GM12878 (cell line): Measurements from ENCODE around the gene ADAMTS17. TPM values are rescaled to one million over a fixed set of nuclear protein-coding genes. Genes with fewer than 3 reads are reported as not detected.

Source experiments
- ATAC-seq: fragments of 200-7000 bp; cut with Tn5 transposase; 3 replicates; pipeline ENCODE4 v1.9.1; 2020; ENCODE audit warnings: mild to moderate bottlenecking, moderate library complexity
- BruUV-seq: library from RNA; stranded (reverse); fragments of 400-500 nt; replicated peaks from 2 replicates; lab custom pipeline; 2021; lab: Mats Ljungman, UMichigan
- CTCF ChIA-PET: fragments of 300-600 bp; sonication (Branson Sonifier 250); formaldehyde crosslinking; extraction: SDS; loops from one replicate; lab custom pipeline; 2021; ENCODE audit warnings: inconsistent platforms; lab: Yijun Ruan, JAX
- POLR2A ChIA-PET: fragments of 350-600 bp; formaldehyde crosslinking; extraction: SDS; loops from one replicate; lab custom pipeline; 2021; ENCODE audit warnings: inconsistent platforms; lab: Charles Lee
- RAD21 ChIA-PET: fragments of 300-600 bp; sonication (Branson Sonifier 250); formaldehyde crosslinking; loops from one replicate; lab custom pipeline; 2023; ENCODE audit warnings: antibody characterized with exemption; ENCODE audit not compliant: unreplicated experiment; lab: Charles Lee
- SMC1A ChIA-PET: fragments of 300-600 bp; sonication (Branson Sonifier 250); formaldehyde crosslinking; loops from one replicate; lab custom pipeline; 2023; ENCODE audit not compliant: unreplicated experiment, uncharacterized antibody; lab: Charles Lee
- DNase-seq: peaks from one replicate; pipeline ENCODE4 v3.0.0-alpha.2; 2011; ENCODE audit warnings: low read depth, low spot score
- FAIRE-seq: peaks from 3 replicates; lab custom pipeline; 2011; peaks lifted over from hg19 to GRCh38; lab: Jason Lieb, UNC
- H2AFZ ChIP-seq: 2 replicates; pipeline ENCODE4 v1.6.0; 2011; ENCODE audit warnings: low read depth, low read length, control low read depth; ENCODE audit not compliant: control insufficient read depth
- H3K27ac ChIP-seq: 2 replicates; pipeline ENCODE4 v1.5.1; 2011; ENCODE audit warnings: control low read depth; ENCODE audit not compliant: control insufficient read depth, insufficient read depth
- H3K27me3 ChIP-seq, 2 experiments: replicated peaks in 1 of 2; 2 replicates each; pipeline versions ENCODE4 v1.6.0 to v1.6.1; 2011; ENCODE audit warnings: low read length in 1 of 2; ENCODE audit not compliant: control insufficient read depth in 2 of 2, insufficient read depth in 2 of 2
- H3K36me3 ChIP-seq, 2 experiments: 2 replicates each; pipeline ENCODE4 v1.5.1; 2011; ENCODE audit warnings: low read length in 1 of 2; ENCODE audit not compliant: control insufficient read depth in 2 of 2, insufficient read depth in 2 of 2
- H3K4me1 ChIP-seq: 2 replicates; pipeline ENCODE4 v1.6.1; 2011; ENCODE audit warnings: mild to moderate bottlenecking, low read length, moderate library complexity, mixed read lengths; ENCODE audit not compliant: control insufficient read depth, insufficient read depth
- H3K4me2 ChIP-seq: 2 replicates; pipeline ENCODE4 v1.6.0; 2011; ENCODE audit warnings: control low read depth; ENCODE audit not compliant: control insufficient read depth, insufficient read depth
- H3K4me3 ChIP-seq: fragments of 200-600 bp; sonication (generic); 2 replicates; pipeline ENCODE4 v1.5.1; 2016
- H3K79me2 ChIP-seq: 2 replicates; pipeline ENCODE4 v1.6.0; 2011; ENCODE audit warnings: low read length; ENCODE audit not compliant: control insufficient read depth, insufficient read depth
- H3K9ac ChIP-seq: 2 replicates; pipeline ENCODE4 v1.8.0; 2011; ENCODE audit warnings: low read length, control low read depth, mixed read lengths; ENCODE audit not compliant: control insufficient read depth, insufficient read depth
- H3K9me3 ChIP-seq: replicated peaks from 3 replicates; pipeline ENCODE4 v1.5.1; 2011; ENCODE audit warnings: mild to moderate bottlenecking, low read length; ENCODE audit not compliant: control insufficient read depth, insufficient read depth
- H4K20me1 ChIP-seq: 2 replicates; pipeline ENCODE4 v1.6.0; 2011; ENCODE audit not compliant: control insufficient read depth, insufficient read depth
- LARP7 ChIP-seq: fragments of 450-650 bp; IDR thresholded peaks from 2 replicates; pipeline ENCODE4 v1.6.1; 2017; ENCODE audit warnings: mild to moderate bottlenecking
- RAD51 ChIP-seq: fragments of 450-650 bp; IDR thresholded peaks from 2 replicates; pipeline ENCODE4 v1.6.1; 2016; ENCODE audit warnings: moderate library complexity, mild to moderate bottlenecking, inconsistent platforms
- TAF1 ChIP-seq: IDR thresholded peaks from 2 replicates; pipeline ENCODE4 v1.6.1; 2011; ENCODE audit warnings: mild to moderate bottlenecking, low read depth, low read length, borderline replicate concordance
- TARDBP ChIP-seq: IDR thresholded peaks from 2 replicates; pipeline ENCODE4 v1.6.1; 2016; ENCODE audit warnings: borderline replicate concordance
- TCF12 ChIP-seq: IDR thresholded peaks from 2 replicates; pipeline ENCODE4 v1.6.1; 2011; ENCODE audit warnings: low read depth, mild to moderate bottlenecking, low read length
- YBX1 ChIP-seq: fragments of 450-650 bp; IDR thresholded peaks from 2 replicates; pipeline ENCODE4 v1.6.1; 2016; ENCODE audit warnings: antibody characterized with exemption
- WGBS: methylation state at CpG from one replicate; pipeline ENCODE4 v1.1.6; 2016; ENCODE audit warnings: low lambda C conversion rate; ENCODE audit not compliant: insufficient replicate concordance, insufficient coverage; ENCODE audit errors: missing lambda C conversion rate; 5-methylcytosine and 5-hydroxymethylcytosine counted together
- in situ Hi-C: fragments of 300-500 bp; cut with MboI; formaldehyde crosslinking; loops from 9 replicates; pipeline ENCODE4 v1.14.3; 2018; ENCODE audit warnings: mixed read lengths
- intact Hi-C: fragments of 100-400 bp; cut with micrococcal nuclease; formaldehyde crosslinking; loops from one replicate; pipeline ENCODE4 v1.14.2; 2022; ENCODE audit not compliant: unreplicated experiment
- polyA plus RNA-seq, 11 experiments: library from polyadenylated mRNA; depleted of rRNA in 4 of 11; unstranded in 6 of 11; stranded (reverse) in 5 of 11; fragments of >200 nt; fragmentation: Nextera tagmentation in 4 of 11; fragmentation: Illumina TruSeq in 1 of 11; extraction: Ambion mirVana in 4 of 11; extraction: Trizol in 1 of 11; gene quantifications; 1 replicate in 1 of 11; 2 replicates in 10 of 11; pipeline versions ENCODE4 v1.2.1 to v1.2.3, GENCODE V29; 2011 to 2016; ENCODE audit warnings: inconsistent platforms in 2 of 11, missing spikeins in 2 of 11, low read depth in 1 of 11
- total RNA-seq, 4 experiments: library from RNA; depleted of rRNA in 3 of 4; stranded (reverse); fragments of >200 nt in 3 of 4; fragmentation: Illumina TruSeq in 1 of 4; extraction: Trizol in 1 of 4; gene quantifications; 2 replicates each; pipeline versions ENCODE4 v1.2.1 to v1.2.3, GENCODE V29; 2013 to 2021

ADAMTS17 gene
- total and polyA plus RNA-seq, 10 of the 15 experiments (the other 5 are each of a cell fraction or from before 2014, with no cell fraction given), result 0.04 to 0.50 (median 0.10) TPM; not detected in 4

DNA sequence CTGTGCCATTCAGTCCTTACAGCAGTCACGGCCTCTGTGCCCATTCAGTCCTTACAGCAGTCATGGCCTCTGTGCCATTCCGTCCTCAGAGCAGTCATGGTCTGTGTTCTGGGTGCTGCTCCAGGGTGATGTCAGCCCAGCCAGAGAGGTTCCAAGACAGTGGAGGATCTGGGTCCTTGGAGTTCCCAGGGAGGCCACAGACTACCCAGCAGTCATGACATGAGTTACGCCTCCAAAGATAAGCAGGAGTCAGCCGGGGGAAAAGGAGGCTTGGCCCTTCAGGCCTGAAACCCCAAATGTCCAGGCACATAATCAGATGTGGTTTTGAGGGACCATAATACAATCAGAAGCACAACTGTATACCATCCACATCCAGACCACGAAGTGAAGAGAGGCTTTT lies 115.7 kb downstream of the ADAMTS17 start (continued):
- no peak for TF ChIP-seq TARDBP
- TF ChIP-seq TAF1, result no peak
- TF ChIP-seq RAD51, result no peak
- TF ChIP-seq, all 136 proteins: peak for 0

DNA sequence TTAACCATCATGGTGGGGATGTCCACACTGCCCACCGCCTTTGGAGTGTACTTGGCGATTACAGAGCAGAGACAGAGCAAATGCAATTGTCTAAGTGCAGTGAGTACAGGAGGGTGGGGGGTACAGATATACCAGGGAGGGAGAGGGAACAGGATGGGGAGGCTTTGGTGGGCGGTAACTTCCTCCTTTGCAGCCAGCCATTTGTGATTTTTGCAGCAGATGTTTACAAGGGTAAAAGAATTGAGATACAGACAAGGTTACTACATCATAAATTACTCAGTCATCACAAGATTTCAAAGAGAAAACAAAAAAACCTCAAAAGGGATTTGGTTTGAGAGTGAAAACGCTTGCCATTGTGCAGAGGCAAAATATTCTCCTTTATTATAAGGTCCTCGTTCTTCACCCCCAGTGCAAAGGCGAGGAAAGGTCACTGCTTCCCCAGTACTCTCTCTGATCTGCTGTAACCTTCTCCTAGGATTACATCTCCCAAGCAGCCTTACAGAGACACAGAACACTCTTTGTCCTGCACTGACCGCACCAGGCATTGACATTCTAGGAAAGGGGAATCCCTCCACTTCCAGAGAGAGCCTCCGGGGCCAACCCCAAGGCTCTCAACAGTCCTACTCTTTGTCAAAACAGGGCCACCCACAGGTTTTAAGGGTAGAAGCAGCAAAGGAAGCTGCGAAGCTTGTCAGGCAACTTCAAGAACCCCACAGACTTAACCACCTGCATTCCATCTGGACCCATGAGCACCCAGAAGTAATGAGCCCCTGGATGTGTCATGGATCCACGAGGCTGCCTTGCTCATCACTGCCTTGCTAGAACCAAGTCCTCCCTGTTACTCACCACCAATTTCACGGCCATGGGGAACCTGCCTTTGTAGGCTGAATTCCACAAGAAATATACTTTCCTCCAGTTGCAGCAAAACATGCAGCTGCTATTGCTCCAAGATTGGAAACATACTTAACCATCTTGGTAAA lies 117.3 kb downstream of the ADAMTS17 start:
- FAIRE-seq (no peak), ATAC-seq (no peak), DNase-seq (no peak)
- RAD21 ChIA-PET, result no interaction called here
- Histone ChIP-seq H3K9ac (no peak overlapping the region), H3K4me1 (no peaks in the 10 kb centered on the region), H4K20me1 (no peaks in the 10 kb centered on the region), H3K79me2 (no peaks in the 10 kb centered on the region), H3K27ac (no peak overlapping the region), H3K4me2 (no peak overlapping the region), H3K9me3 (no peaks in the 10 kb centered on the region; the same call in 2 of the 3 replicates), H3K36me3 (no peaks in the 10 kb centered on the region), H2AFZ (no peak overlapping the region), H3K27me3 (no peaks in the 10 kb centered on the region), H3K4me3 (no peak overlapping the region)
- CTCF ChIA-PET, result no interaction called here
- POLR2A ChIA-PET, result no interaction called here
- SMC1A ChIA-PET, result no interaction called here
- intact Hi-C loops (no loop called here), in situ Hi-C loops (no loop called here)
- TF ChIP-seq TCF12 (no peak), LARP7 (no peak), YBX1 (no peak)
- no TSS peak for BruUV-seq
- WGBS, result 28% methylated on average over 11 of the region's 11 CpGs
